Measurements from ENCODE around the gene GSTK1.

GSTK1 gene

GRCh38 chr7:143300959-143301935 lies 38.0 kb downstream of the GSTK1 start:
- no peak for DNase-seq

GRCh38 chr7:143303733-143304132 lies 40.5 kb downstream of the GSTK1 start:
- DNase-seq: no peak

- no peak for DNase-seq
Observed at GRCh38 chr7:143304938-143305337, 41.7 kb downstream of the GSTK1 start.

- no peak for DNase-seq
Observed at GRCh38 chr7:143305423-143306070, 42.3 kb downstream of the GSTK1 start.

- DNase-seq: no peak
Observed at GRCh38 chr7:143308632-143309031, 45.4 kb downstream of the GSTK1 start.

GRCh38 chr7:143314127-143314526 lies 50.9 kb downstream of the GSTK1 start:
- no peak for DNase-seq

- no peak for DNase-seq
Observed at GRCh38 chr7:143315776-143316175, 52.5 kb downstream of the GSTK1 start, which contains the start of gene CLCN1. Gene CLCN1 (plus strand): TSS chr7:143316111. CDS start chr7:143316213, 102 bp downstream.

- DNase-seq: no peak
Observed at GRCh38 chr7:143316492-143316891, 53.3 kb downstream of the GSTK1 start.

GRCh38 chr7:143318661-143319060 lies 55.4 kb downstream of the GSTK1 start:
- no peak for DNase-seq

Data from NCI-H1436 (cell line).